Esophagus squamous epithelium (tissue), 5 donors: ENCODE measurements around the gene UQCR11. TPM values are rescaled to one million over a fixed set of nuclear protein-coding genes. Genes with fewer than 3 reads are reported as not detected.

ENCODE experiments used
- DNase-seq: peaks from one replicate; lab custom pipeline; 2025; lab: John Stamatoyannopoulos, UW
- H3K27ac ChIP-seq, 4 donors: fragments of 200-600 bp; sonication (generic); one replicate each; pipeline ENCODE4 v1.5.1; 2016 to 2019; ENCODE audit warnings: mild to moderate bottlenecking in 1 of 4
- H3K27me3 ChIP-seq, 4 donors: fragments of 200-600 bp; sonication (generic); 1 replicate in 3 of 4; 2 replicates in 1 of 4; pipeline versions ENCODE4 v1.5.1 to v1.6.0; 2017 to 2021; ENCODE audit warnings: antibody characterized with exemption in 1 of 4
- H3K36me3 ChIP-seq, 3 donors: fragments of 200-600 bp; sonication (generic); one replicate each; pipeline ENCODE4 v1.5.1; 2016 to 2019
- H3K4me1 ChIP-seq, 3 donors: fragments of 200-600 bp; sonication (generic); one replicate each; pipeline ENCODE4 v1.5.1; 2017 to 2019
- H3K4me3 ChIP-seq, 4 donors: fragments of 200-600 bp; sonication (generic); 1 replicate in 3 of 4; 2 replicates in 1 of 4; pipeline ENCODE4 v1.5.1; 2016 to 2019; ENCODE audit warnings: mild to moderate bottlenecking in 2 of 4, moderate library complexity in 1 of 4
- H3K9me3 ChIP-seq, 3 donors: fragments of 200-600 bp; sonication (generic); one replicate each; pipeline ENCODE4 v1.5.1; 2016 to 2019
- CTCF ChIP-seq, 6 experiments: fragments of 450-650 bp in 4 of 6; fragments of 200-600 bp in 2 of 6; sonication (generic) in 2 of 6; IDR thresholded peaks; one replicate each; pipeline ENCODE4 v1.5.1; 2016 to 2019; ENCODE audit warnings: antibody characterized with exemption in 6 of 6, mild to moderate bottlenecking in 4 of 6, moderate library complexity in 4 of 6
- POLR2A ChIP-seq, 4 donors: fragments of 450-650 bp; IDR thresholded peaks; one replicate each; pipeline ENCODE4 v1.6.1; 2017; ENCODE audit warnings: antibody characterized with exemption in 4 of 4, mild to moderate bottlenecking in 4 of 4, moderate library complexity in 3 of 4
- WGBS, 2 donors: methylation state at CpG; one replicate each; pipeline ENCODE4 v1.1.5; 2018; 5-methylcytosine and 5-hydroxymethylcytosine counted together
- intact Hi-C: fragments of 100-400 bp; cut with DNase I; formaldehyde crosslinking; loops from one replicate; pipeline ENCODE4 v1.15.0; 2022
- total RNA-seq, 4 donors: library from RNA; depleted of rRNA; stranded (reverse); fragments of >200 nt; gene quantifications; one replicate each; pipeline ENCODE4 v1.1.0, GENCODE V29; 2016
- donor health status: DM: yes; HTN: yes; CAD: no.

UQCR11 gene
- total RNA-seq, 4 donors from 2014 or later = 47.1 to 74.4 (median 59.1) TPM

- Histone ChIP-seq H3K27ac (peak overlapping the region in 1 of 4 donors; percentile 73), H3K27me3 (no peaks in the 10 kb centered on the region), H3K4me1 (peaks cover 8 to 52% (median 12%) of the 10 kb centered on the region in 3 donors), H3K4me3 (peak overlapping the region in 1 of 4 donors; percentile 21), H3K36me3 (peaks cover 6 to 60% (median 10%) of the 10 kb centered on the region in 3 donors), H3K9me3 (no peaks in the 10 kb centered on the region)
- no peak for DNase-seq
- intact Hi-C loops = no loop called here
- TF ChIP-seq POLR2A (IDR thresholded peaks at IDR 0.05) (no peak), CTCF (IDR thresholded peaks at IDR 0.05) (no peak)
- WGBS, 2 donors = 60 to 88% methylated on average over 3 to 8 of the region's 10 CpGs
These were observed 43.2 kb upstream of the UQCR11 start for GRCh38 chr19:1648459-1648849.

- H3K36me3 ChIP-seq = peaks cover 6 to 67% (median 10%) of the 10 kb centered on the region in 3 donors
These were observed 42.5 kb upstream of the UQCR11 start for GRCh38 chr19:1647501-1648458.

GRCh38 chr19:1646659-1647453 is 41.6 kb upstream of the UQCR11 start:
- no peak for DNase-seq
- Histone ChIP-seq H3K4me1 (peaks cover 8 to 47% (median 12%) of the 10 kb centered on the region in 3 donors), H3K27me3 (no peaks in the 10 kb centered on the region), H3K27ac (no peak overlapping the region), H3K4me3 (no peak overlapping the region), H3K36me3 (peaks cover 6 to 76% (median 10%) of the 10 kb centered on the region in 3 donors), H3K9me3 (no peaks in the 10 kb centered on the region)
- TF ChIP-seq CTCF (IDR thresholded peaks at IDR 0.05) = no peak
- TF ChIP-seq POLR2A (IDR thresholded peaks at IDR 0.05) = no peak
- intact Hi-C loops = no loop called here
- WGBS, 2 donors = 67 to 69% methylated on average over 4 to 12 of the region's 29 CpGs

More at GRCh38 chr19:1647501-1648458, 42.5 kb upstream of the UQCR11 start:
- Histone ChIP-seq H3K9me3 (no peaks in the 10 kb centered on the region), H3K27ac (peak overlapping the region in 1 of 4 donors; percentile 73), H3K27me3 (no peaks in the 10 kb centered on the region), H3K4me1 (peaks cover 8 to 47% (median 12%) of the 10 kb centered on the region in 3 donors), H3K4me3 (peak overlapping the region in 1 of 4 donors; percentile 21)
- intact Hi-C loops = no loop called here
- DNase-seq = no peak
- TF ChIP-seq CTCF (IDR thresholded peaks at IDR 0.05) (no peak), POLR2A (IDR thresholded peaks at IDR 0.05) (no peak)
- 76 to 80% methylated on average over 5 to 17 of the region's 41 CpGs for WGBS, 2 donors

- no peak overlapping the region for H3K27ac ChIP-seq
- H3K4me3 ChIP-seq = no peak overlapping the region
- H3K9me3 ChIP-seq = no peaks in the 10 kb centered on the region
- intact Hi-C loops = no loop called here
- TF ChIP-seq POLR2A (IDR thresholded peaks at IDR 0.05) (no peak), CTCF (IDR thresholded peaks at IDR 0.05) (no peak)
- H3K27me3 ChIP-seq = no peaks in the 10 kb centered on the region
- H3K36me3 ChIP-seq = peaks cover 6 to 83% (median 10%) of the 10 kb centered on the region in 3 donors
- H3K4me1 ChIP-seq = peaks cover 7 to 40% (median 10%) of the 10 kb centered on the region in 3 donors
- no peak for DNase-seq
- 88 to 100% methylated on average over 2 to 7 of the region's 24 CpGs for WGBS, 2 donors
These were observed 40.9 kb upstream of the UQCR11 start for GRCh38 chr19:1646149-1646548.
